Measurements from ENCODE around the gene CSF2. TPM values are rescaled to one million over a fixed set of nuclear protein-coding genes. Genes with fewer than 3 reads are reported as not detected.

The CSF2 gene
- total RNA-seq, result 1 to 10 TPM in 1 of 3 donors, under 1 TPM in 2; 0.65 to 1.2 (median 0.82) TPM
- 0.83 TPM for total RNA-seq (2013)

- DNase-seq (peak in 1 of 2 donors; percentile 26), ATAC-seq (peak; percentile 43 to 77 (median 64))
- Mint-ChIP-seq H3K36me3 (no peaks in the 10 kb centered on the region), H3K4me1 (peaks cover 27 to 62% of the 10 kb centered on the region in 2 donors), H3K9me3 (no peaks in the 10 kb centered on the region), H3K27me3 (ENCODE audit: low read depth in 2 of 2) (peaks cover 0 to 3% of the 10 kb centered on the region in 2 donors), H3K27ac (peak within 1 kb of the TSS; percentile 23 to 68), H3K4me3 (peak within 1 kb of the TSS; percentile 58)
- Histone ChIP-seq H3K27ac (ENCODE audit: low read length) (peak within 1 kb of the TSS; percentile 16), H3K4me1 (ENCODE audit: control insufficient read depth, insufficient read depth, low read length) (peaks cover 77% of the 10 kb centered on the region), H3K4me3 (ENCODE audit: low read length) (no peak within 1 kb of the TSS), H3K27me3 (ENCODE audit: control insufficient read depth, insufficient read depth, low read length) (no peaks in the 10 kb centered on the region), H3K9me3 (ENCODE audit: control insufficient read depth, insufficient read depth, low read length) (no peaks in the 10 kb centered on the region), H3K36me3 (ENCODE audit: control insufficient read depth, insufficient read depth, low read length) (no peaks in the 10 kb centered on the region)
- intact Hi-C loops (cut with micrococcal nuclease), result no loop called here
- WGBS (ENCODE audit: insufficient coverage), result 44% methylated on average over 12 of the region's 12 CpGs
- TF ChIP-seq CTCF (IDR thresholded peaks at IDR 0.05), result no peak
These were observed at the start of gene CSF2 for GRCh38 chr5:132073231-132074013. Gene CSF2 (plus strand): TSS chr5:132073789. CDS start chr5:132073824, 35 bp downstream.

- no peaks in the 10 kb centered on the region for H3K9me3 ChIP-seq (ENCODE audit: control insufficient read depth, insufficient read depth, low read length)
- Mint-ChIP-seq H3K27ac (no peak overlapping the region), H3K27me3 (ENCODE audit: low read depth in 2 of 2) (no peaks in the 10 kb centered on the region), H3K9me3 (no peaks in the 10 kb centered on the region), H3K36me3 (no peaks in the 10 kb centered on the region), H3K4me1 (peaks cover 16 to 33% of the 10 kb centered on the region in 2 donors), H3K4me3 (no peak overlapping the region)
- no peaks in the 10 kb centered on the region for H3K27me3 ChIP-seq (ENCODE audit: control insufficient read depth, insufficient read depth, low read length)
- 95% methylated on average over 4 of the region's 4 CpGs for WGBS (ENCODE audit: insufficient coverage)
- ATAC-seq, result no peak
- no peak overlapping the region for H3K27ac ChIP-seq (ENCODE audit: low read length)
- H3K4me3 ChIP-seq (ENCODE audit: low read length), result no peak overlapping the region
- peak in 1 of 2 donors; percentile 7 for DNase-seq
- H3K4me1 ChIP-seq (ENCODE audit: control insufficient read depth, insufficient read depth, low read length), result peaks cover 53% of the 10 kb centered on the region
- intact Hi-C loops (cut with micrococcal nuclease), result no loop called here
- no peak for TF ChIP-seq CTCF (IDR thresholded peaks at IDR 0.05)
- H3K36me3 ChIP-seq (ENCODE audit: control insufficient read depth, insufficient read depth, low read length), result no peaks in the 10 kb centered on the region
These were observed 49.5 kb upstream of the CSF2 start for GRCh38 chr5:132024117-132024435.

GRCh38 chr5:132024789-132025402 lies 48.7 kb upstream of the CSF2 start:
- H3K4me1 ChIP-seq (ENCODE audit: control insufficient read depth, insufficient read depth, low read length), result peaks cover 45% of the 10 kb centered on the region
- intact Hi-C loops (cut with micrococcal nuclease), result no loop called here
- TF ChIP-seq CTCF (IDR thresholded peaks at IDR 0.05), result no peak
- ATAC-seq (no peak), DNase-seq (peak; percentile 10 to 12)
- H3K27me3 ChIP-seq (ENCODE audit: control insufficient read depth, insufficient read depth, low read length), result no peaks in the 10 kb centered on the region
- H3K36me3 Mint-ChIP-seq, result no peaks in the 10 kb centered on the region
- H3K4me3 Mint-ChIP-seq, result no peak overlapping the region
- H3K27ac ChIP-seq (ENCODE audit: low read length), result no peak overlapping the region
- WGBS (ENCODE audit: insufficient coverage), result 86% methylated on average over 8 of the region's 8 CpGs
- H3K27me3 Mint-ChIP-seq (ENCODE audit: low read depth in 2 of 2), result peaks cover 1 to 7% of the 10 kb centered on the region in 2 donors
- no peaks in the 10 kb centered on the region for H3K9me3 Mint-ChIP-seq
- H3K9me3 ChIP-seq (ENCODE audit: control insufficient read depth, insufficient read depth, low read length), result no peaks in the 10 kb centered on the region
- peaks cover 15 to 36% of the 10 kb centered on the region in 2 donors for H3K4me1 Mint-ChIP-seq
- H3K27ac Mint-ChIP-seq, result no peak overlapping the region
- H3K4me3 ChIP-seq (ENCODE audit: low read length), result no peak overlapping the region
- H3K36me3 ChIP-seq (ENCODE audit: control insufficient read depth, insufficient read depth, low read length), result no peaks in the 10 kb centered on the region

Measured in natural killer cell (primary cell).